ENCODE results near the gene HOXC10.
A peak's percentile ranks its signal among the peaks of the same experiment; 100 is the strongest.

Gene HOXC10

GRCh38 chr12:54017027-54017788, 32.3 kb downstream of the HOXC10 start:
- DNase-seq (ENCODE audit: low read depth): no peak

- DNase-seq (ENCODE audit: low read depth): peak; percentile 56
Observed at GRCh38 chr12:54017878-54018467, 33.0 kb downstream of the HOXC10 start.

GRCh38 chr12:54018468-54018984, 33.6 kb downstream of the HOXC10 start:
- no peak for DNase-seq (ENCODE audit: low read depth)

GRCh38 chr12:54019091-54019811, 34.3 kb downstream of the HOXC10 start:
- DNase-seq (ENCODE audit: low read depth): no peak

GRCh38 chr12:54019924-54020590, 35.1 kb downstream of the HOXC10 start:
- no peak for DNase-seq (ENCODE audit: low read depth)

- no peak for DNase-seq (ENCODE audit: low read depth)
Observed at GRCh38 chr12:54020591-54021405, 35.9 kb downstream of the HOXC10 start.

GRCh38 chr12:54021432-54022013, 36.6 kb downstream of the HOXC10 start:
- no peak for DNase-seq (ENCODE audit: low read depth)

GRCh38 chr12:54022960-54023884, 38.3 kb downstream of the HOXC10 start:
- no peak for DNase-seq (ENCODE audit: low read depth)

- DNase-seq (ENCODE audit: low read depth): no peak
Observed at GRCh38 chr12:54024127-54024526, 39.2 kb downstream of the HOXC10 start.

GRCh38 chr12:54024581-54025305, 39.8 kb downstream of the HOXC10 start:
- DNase-seq (ENCODE audit: low read depth): no peak

- no peak for DNase-seq (ENCODE audit: low read depth)
Observed at GRCh38 chr12:54025499-54026405, 40.8 kb downstream of the HOXC10 start.

GRCh38 chr12:54026640-54027441, 41.9 kb downstream of the HOXC10 start:
- DNase-seq (ENCODE audit: low read depth): no peak

GRCh38 chr12:54027442-54027786, 42.5 kb downstream of the HOXC10 start:
- DNase-seq (ENCODE audit: low read depth): no peak

GRCh38 chr12:54028314-54029201, 43.6 kb downstream of the HOXC10 start, which contains the start of gene HOXC6:
Gene HOXC6, plus strand, starts transcription at chr12:54028440. Its CDS starts 82 bp downstream, at chr12:54028522.
- no peak for DNase-seq (ENCODE audit: low read depth)

- no peak for DNase-seq (ENCODE audit: low read depth)
Observed at GRCh38 chr12:54029529-54030441, 44.8 kb downstream of the HOXC10 start.

Data from activated T-cell treated with anti-CD3 and anti-CD28 coated beads for 24 hours (primary cell).